Measurements from ENCODE around the gene RCC2.

RCC2 gene

GRCh38 chr1:17360272-17360956 lies 79.1 kb downstream of the RCC2 start:
- no peak for TF ChIP-seq ESRRG (CRISPR knock-in tag; IDR thresholded peaks at IDR 0.05)
- no peak for TF ChIP-seq ZFP3 (CRISPR knock-in tag; IDR thresholded peaks at IDR 0.05)
- TF ChIP-seq SNAI2 (CRISPR knock-in tag; IDR thresholded peaks at IDR 0.05) = no peak
- TF ChIP-seq CSDC2 (CRISPR knock-in tag; IDR thresholded peaks at IDR 0.05) = no peak
- TF ChIP-seq, protein P1, sequence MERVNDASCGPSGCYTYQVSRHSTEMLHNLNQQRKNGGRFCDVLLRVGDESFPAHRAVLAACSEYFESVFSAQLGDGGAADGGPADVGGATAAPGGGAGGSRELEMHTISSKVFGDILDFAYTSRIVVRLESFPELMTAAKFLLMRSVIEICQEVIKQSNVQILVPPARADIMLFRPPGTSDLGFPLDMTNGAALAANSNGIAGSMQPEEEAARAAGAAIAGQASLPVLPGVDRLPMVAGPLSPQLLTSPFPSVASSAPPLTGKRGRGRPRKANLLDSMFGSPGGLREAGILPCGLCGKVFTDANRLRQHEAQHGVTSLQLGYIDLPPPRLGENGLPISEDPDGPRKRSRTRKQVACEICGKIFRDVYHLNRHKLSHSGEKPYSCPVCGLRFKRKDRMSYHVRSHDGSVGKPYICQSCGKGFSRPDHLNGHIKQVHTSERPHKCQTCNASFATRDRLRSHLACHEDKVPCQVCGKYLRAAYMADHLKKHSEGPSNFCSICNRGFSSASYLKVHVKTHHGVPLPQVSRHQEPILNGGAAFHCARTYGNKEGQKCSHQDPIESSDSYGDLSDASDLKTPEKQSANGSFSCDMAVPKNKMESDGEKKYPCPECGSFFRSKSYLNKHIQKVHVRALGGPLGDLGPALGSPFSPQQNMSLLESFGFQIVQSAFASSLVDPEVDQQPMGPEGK (CRISPR knock-in tag; IDR thresholded peaks at IDR 0.05; ENCODE audit: borderline replicate concordance) = no peak
- no peak for TF ChIP-seq ZC3H10 (CRISPR knock-in tag; IDR thresholded peaks at IDR 0.05)
- TF ChIP-seq TSHZ2 (CRISPR knock-in tag; IDR thresholded peaks at IDR 0.05) = peak; percentile 79
- TF ChIP-seq, protein P2, sequence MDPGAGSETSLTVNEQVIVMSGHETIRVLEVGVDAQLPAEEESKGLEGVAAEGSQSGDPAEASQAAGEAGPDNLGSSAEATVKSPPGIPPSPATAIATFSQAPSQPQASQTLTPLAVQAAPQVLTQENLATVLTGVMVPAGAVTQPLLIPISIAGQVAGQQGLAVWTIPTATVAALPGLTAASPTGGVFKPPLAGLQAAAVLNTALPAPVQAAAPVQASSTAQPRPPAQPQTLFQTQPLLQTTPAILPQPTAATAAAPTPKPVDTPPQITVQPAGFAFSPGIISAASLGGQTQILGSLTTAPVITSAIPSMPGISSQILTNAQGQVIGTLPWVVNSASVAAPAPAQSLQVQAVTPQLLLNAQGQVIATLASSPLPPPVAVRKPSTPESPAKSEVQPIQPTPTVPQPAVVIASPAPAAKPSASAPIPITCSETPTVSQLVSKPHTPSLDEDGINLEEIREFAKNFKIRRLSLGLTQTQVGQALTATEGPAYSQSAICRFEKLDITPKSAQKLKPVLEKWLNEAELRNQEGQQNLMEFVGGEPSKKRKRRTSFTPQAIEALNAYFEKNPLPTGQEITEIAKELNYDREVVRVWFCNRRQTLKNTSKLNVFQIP (CRISPR knock-in tag; IDR thresholded peaks at IDR 0.05; ENCODE audit: borderline replicate concordance, low read depth) = no peak

DNA sequence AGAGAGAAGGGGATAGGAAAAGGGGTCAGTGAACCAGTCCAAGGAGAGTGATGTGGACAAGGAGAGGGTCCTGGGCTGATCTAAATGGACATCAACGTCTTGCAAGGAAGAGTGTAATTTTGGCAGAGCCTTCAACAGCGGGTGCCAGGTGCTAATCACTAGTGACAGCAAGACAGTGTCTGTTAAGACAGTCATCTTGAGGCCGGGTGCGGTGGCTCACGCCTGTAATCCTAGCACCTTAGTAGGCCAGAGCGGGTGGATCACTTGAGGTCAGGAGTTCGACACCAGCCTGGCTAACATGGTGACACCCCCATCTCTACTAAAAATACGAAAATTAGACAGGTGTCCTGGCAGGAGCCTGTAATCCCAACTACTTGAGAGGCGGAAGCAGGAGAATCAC lies 79.7 kb downstream of the RCC2 start:
- no peak for TF ChIP-seq SNAI2 (CRISPR knock-in tag; IDR thresholded peaks at IDR 0.05)
- no peak for TF ChIP-seq TOX (CRISPR knock-in tag; IDR thresholded peaks at IDR 0.05; ENCODE audit: borderline replicate concordance)
- TF ChIP-seq CREB5 (CRISPR knock-in tag; IDR thresholded peaks at IDR 0.05; ENCODE audit: low read depth) = no peak
- TF ChIP-seq TCF4 (CRISPR knock-in tag; IDR thresholded peaks at IDR 0.05; ENCODE audit: borderline replicate concordance) = no peak
- no peak for TF ChIP-seq ZNF70 (CRISPR knock-in tag; IDR thresholded peaks at IDR 0.05)
- TF ChIP-seq ARNTL (CRISPR knock-in tag; IDR thresholded peaks at IDR 0.05; ENCODE audit: borderline replicate concordance, low read depth) = no peak
- TF ChIP-seq ISL1 (CRISPR knock-in tag; IDR thresholded peaks at IDR 0.05) = no peak
- TF ChIP-seq OSR1 (CRISPR knock-in tag; IDR thresholded peaks at IDR 0.05) = no peak
- TF ChIP-seq ZC3H10 (CRISPR knock-in tag; IDR thresholded peaks at IDR 0.05) = no peak
- ATAC-seq = no peak

More at GRCh38 chr1:17360272-17360956, 79.1 kb downstream of the RCC2 start:
- ATAC-seq = no peak

DNA sequence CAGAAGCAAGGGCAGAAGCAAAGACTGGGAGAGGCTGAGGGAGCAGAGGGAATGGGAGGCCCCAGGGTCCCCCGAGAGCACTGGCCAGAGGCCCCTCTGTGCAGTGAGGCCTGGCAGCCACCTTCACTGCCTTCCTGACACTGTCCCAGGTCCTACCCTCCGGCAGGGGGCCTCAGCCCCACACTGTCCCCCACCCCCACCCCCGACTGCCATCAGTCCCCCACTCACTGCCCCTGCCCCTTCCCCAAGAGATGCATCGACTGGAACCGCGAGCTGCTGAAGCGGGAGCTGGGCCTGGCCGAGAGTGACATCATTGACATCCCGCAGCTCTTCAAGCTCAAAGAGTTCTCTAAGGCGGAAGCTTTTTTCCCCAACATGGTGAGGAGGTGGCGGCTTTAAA lies 80.4 kb downstream of the RCC2 start:
- TF ChIP-seq ZFP30 (CRISPR knock-in tag; IDR thresholded peaks at IDR 0.05) (no peak), ZNF565 (CRISPR knock-in tag; conservative IDR thresholded peaks at IDR 0.05; ENCODE audit: low read depth) (no peak), ZC3H10 (CRISPR knock-in tag; IDR thresholded peaks at IDR 0.05) (no peak), CSDC2 (CRISPR knock-in tag; IDR thresholded peaks at IDR 0.05) (no peak), ARNTL (CRISPR knock-in tag; IDR thresholded peaks at IDR 0.05; ENCODE audit: borderline replicate concordance, low read depth) (no peak), CREB5 (CRISPR knock-in tag; IDR thresholded peaks at IDR 0.05; ENCODE audit: low read depth) (no peak), OSR1 (CRISPR knock-in tag; IDR thresholded peaks at IDR 0.05) (no peak), BACH2 (CRISPR knock-in tag; IDR thresholded peaks at IDR 0.05; ENCODE audit: borderline replicate concordance) (no peak), GLIS3 (CRISPR knock-in tag; IDR thresholded peaks at IDR 0.05) (no peak)
- TF ChIP-seq, protein P2 (CRISPR knock-in tag; IDR thresholded peaks at IDR 0.05; ENCODE audit: borderline replicate concordance, low read depth) = no peak
- ATAC-seq = no peak
